OCI-LY1 (cell line): ENCODE measurements around the gene FBN1.

Experiments used
- EZH2 ChIP-seq: fragments of 200-600 bp; sonication (generic), shearing (Covaris generic); IDR thresholded peaks from 2 replicates; pipeline ENCODE4 v1.8.0; 2017; ENCODE audit warnings: borderline replicate concordance, mixed run types, mild to moderate bottlenecking, antibody characterized with exemption, low read length, moderate library complexity, mixed read lengths
- TF ChIP-seq, protein P1 (sequence below): fragments of 200-600 bp; sonication (generic), shearing (Covaris generic); IDR thresholded peaks from 2 replicates; pipeline ENCODE4 v1.5.1; 2017; ENCODE audit warnings: mild to moderate bottlenecking, antibody characterized with exemption, low read length, moderate library complexity, mixed read lengths

DNA sequence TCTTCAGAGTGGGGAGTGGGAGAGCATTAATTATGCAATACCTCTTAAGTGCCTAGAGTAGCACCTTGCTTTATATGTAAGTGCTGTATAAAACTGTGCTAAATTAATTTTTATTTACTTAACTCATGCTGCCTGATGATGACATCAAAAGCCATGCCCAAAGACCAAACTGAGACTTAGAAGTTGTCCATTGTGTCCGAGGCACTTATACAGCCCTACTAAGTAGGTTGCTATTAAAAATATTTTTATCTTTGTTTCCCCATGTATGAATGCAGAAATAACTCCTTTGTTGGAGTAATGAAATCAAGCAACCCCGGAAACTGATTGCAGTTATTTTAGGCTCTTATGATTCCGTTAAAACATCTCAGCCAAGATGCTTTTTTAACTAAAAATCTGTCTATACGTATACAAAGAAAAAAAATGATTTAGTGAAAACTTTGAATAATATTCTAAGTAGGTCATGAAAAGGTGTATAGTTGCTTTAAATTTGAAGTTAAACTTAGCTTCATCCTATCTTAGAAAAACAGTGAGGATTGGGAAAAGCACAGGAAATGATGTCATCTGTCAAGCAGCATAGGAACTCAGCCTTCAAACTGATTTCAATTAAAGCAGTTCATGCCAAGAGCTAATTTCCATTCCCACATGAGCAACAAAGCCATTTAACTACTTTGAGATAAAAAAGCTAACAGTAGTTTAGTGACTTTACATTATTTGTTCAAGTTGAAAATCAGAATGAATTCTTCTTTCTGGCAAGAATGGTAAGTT, 43.0 kb downstream of the FBN1 start:
- TF ChIP-seq, protein P1, sequence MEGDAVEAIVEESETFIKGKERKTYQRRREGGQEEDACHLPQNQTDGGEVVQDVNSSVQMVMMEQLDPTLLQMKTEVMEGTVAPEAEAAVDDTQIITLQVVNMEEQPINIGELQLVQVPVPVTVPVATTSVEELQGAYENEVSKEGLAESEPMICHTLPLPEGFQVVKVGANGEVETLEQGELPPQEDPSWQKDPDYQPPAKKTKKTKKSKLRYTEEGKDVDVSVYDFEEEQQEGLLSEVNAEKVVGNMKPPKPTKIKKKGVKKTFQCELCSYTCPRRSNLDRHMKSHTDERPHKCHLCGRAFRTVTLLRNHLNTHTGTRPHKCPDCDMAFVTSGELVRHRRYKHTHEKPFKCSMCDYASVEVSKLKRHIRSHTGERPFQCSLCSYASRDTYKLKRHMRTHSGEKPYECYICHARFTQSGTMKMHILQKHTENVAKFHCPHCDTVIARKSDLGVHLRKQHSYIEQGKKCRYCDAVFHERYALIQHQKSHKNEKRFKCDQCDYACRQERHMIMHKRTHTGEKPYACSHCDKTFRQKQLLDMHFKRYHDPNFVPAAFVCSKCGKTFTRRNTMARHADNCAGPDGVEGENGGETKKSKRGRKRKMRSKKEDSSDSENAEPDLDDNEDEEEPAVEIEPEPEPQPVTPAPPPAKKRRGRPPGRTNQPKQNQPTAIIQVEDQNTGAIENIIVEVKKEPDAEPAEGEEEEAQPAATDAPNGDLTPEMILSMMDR: no peak
- TF ChIP-seq EZH2: no peak
